Astrocyte (in vitro differentiated cells and primary cell): Measurements from ENCODE around the gene SLC38A3.

Source experiments
- CTCF ChIP-seq: IDR thresholded peaks from 2 replicates; pipeline ENCODE4 v1.5.1; 2011; ENCODE audit warnings: low read depth, mild to moderate bottlenecking, inconsistent platforms, low read length, moderate library complexity; ENCODE audit not compliant: insufficient read depth
- EZH2 ChIP-seq: IDR thresholded peaks from 2 replicates; pipeline ENCODE4 v1.6.1; 2012; ENCODE audit warnings: mild to moderate bottlenecking, low read length, inconsistent platforms; ENCODE audit not compliant: insufficient read depth

- TF ChIP-seq CTCF (no peak), EZH2 (no peak)
Observed at GRCh38 chr3:50177346-50177745, 27.7 kb upstream of the SLC38A3 start.
